ENCODE data around the gene SMC5.
"Not testable (repeated sequence)": the region's sequence is repeated elsewhere in the genome, so short reads cannot be mapped to it uniquely, and the experiment has no call there.

Gene SMC5

DNA sequence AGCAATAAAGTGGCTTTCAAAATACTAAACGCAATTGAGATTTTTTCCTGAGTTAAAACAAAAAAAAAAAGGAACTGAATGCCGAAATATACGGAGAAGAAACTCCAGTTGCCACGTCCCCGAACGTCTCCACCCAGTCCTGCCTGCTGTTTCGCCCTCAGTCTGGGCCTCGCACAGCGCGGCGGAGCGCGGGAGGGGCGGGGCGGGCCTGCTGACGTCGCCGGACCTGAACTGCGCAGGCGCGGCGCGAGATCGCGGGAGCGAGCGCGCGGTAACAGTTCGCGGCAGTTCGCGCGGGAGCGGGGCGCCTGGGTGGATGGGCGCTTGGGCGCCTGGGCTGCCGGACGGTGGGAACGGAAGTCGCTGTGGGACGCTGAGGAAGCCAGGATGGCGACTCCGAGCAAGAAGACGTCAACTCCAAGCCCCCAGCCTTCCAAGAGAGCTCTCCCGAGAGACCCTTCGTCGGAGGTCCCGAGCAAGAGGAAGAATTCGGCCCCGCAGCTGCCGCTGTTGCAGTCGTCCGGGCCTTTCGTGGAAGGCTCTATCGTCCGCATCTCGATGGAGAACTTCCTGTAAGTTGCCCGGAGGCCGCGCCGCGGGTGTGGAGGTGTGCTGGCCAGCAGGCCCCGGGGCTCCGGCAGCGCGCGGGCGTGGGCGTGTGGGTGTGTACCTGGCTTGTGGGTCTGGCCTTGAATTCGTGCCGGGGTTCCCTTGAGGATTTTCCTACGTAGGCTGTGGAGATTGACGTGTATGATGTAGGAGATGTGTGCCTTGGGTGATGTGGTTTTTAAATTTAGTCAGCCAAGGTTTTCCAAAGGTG lies at the start of gene SMC5:
SMC5 (plus strand) TSS at position 287 of the 820 bp plus-strand sequence; CDS start at position 388, 101 bp downstream.
- DNase-seq (ENCODE audit: low read depth): peak; percentile 58

DNA sequence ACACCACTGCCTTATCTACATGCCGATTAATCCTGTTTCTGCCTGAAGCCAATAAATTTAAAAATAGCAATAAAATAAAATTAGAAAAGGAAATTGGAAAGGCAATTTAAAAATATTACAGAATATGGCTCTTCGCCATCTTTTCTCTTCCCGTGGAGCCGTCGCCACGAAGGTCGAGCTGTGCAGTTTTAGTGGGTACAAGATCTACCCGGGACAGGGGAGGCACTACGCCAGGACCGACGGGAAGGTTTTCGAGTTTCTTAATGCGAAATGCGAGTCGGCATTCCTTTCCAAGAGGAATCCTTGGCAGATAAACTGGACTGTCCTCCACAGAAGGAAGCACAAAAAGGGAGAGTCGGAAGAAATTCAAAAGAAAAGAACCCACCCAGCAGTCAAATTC lies 41.7 kb upstream of the SMC5 start:
- DNase-seq (ENCODE audit: low read depth): no peak

DNA sequence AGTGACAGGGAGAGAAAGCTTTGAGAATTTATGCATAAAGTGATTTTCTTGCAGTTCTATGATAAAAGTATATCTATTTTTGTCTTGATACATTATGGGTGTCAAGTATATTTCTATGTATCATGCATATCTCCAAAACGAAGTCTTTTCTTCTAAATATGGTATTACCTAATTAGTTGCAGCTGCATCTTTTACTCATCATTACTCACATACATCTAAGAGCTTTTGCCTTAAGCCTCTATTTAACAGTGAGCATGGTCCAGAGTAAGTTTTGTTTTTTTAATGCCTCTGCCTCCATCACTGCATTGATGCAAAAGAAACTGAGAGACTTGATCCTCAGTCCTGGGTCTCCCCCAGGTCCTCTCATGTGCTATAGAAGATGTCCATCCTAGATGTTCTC lies 40.0 kb upstream of the SMC5 start:
- DNase-seq (ENCODE audit: low read depth): no peak

DNA sequence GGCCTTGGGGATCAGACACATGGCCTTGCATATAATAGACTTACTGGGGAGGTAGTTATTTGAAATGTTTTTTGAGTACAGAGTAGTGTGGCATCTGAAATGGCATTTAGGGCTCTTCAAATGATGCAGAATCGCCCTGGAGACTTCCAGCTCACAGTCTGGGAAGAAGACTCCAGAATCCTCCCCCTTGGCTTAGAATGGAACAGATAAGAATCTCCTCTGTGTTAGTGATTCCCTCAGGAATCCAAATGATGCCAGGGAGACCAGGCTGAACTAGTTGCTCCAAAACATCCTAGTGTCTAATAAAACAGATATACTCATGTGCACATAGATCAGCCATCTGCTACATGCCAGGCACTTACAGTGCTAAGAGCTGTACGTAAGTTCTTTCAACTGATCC lies 38.6 kb upstream of the SMC5 start:
- DNase-seq (ENCODE audit: low read depth): no peak

DNA sequence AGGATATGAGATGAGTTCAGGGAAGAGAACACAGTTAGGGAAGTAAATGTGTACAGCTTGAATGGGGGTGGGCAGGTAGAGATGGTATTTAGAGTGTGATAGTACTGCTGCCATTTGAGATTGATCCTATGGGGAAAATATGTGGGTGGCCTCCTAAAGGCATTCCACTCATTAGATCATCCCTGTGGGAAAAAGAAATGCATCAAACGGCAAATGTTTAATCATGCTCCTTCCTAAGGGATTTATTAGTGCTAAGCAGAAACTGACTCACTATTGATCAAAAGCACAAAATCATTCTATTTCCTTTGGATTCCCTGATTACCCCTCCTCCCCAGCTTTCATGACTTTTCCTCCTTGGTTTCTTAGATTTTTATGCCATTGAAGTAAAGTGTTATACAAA lies 36.4 kb upstream of the SMC5 start:
- no peak for DNase-seq (ENCODE audit: low read depth)

DNA sequence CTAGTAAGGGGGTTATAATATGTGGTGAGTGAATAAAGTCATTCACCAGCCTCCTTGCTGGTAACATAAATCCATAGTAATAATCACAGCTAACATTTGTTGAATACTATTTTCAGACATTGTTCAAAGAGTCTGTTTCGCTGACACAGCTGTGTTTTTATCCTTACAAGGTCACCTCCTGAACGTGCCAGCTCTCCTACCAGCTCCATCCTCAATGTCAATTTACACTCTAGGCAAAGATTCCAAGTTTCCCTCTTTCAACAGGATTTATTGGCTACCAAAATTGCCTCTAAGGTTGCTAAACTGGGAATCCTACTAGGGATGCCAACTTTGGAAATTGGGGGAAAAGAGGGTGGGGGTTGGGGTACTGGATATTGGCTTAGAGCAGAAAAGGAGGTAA lies 30.7 kb upstream of the SMC5 start:
- no peak for DNase-seq (ENCODE audit: low read depth)

DNA sequence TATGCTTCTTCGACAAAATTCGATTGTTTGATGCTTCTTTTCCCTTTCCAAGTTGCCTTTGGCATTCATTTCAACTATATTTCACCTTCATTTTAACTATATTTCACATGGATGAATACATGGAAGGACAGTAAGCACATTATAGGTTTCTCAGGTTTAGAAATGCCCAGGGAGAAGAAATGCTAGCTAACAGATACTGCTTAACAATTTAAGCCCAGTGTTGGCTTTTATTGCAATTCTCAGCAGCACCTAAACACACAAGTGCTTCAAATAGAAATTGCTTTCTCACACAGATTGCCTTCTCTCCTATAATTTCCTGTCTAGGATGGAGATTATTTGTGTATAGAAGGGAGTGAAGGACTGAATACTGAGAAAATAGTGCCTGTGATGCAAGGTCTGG lies 30.2 kb upstream of the SMC5 start:
- no peak for DNase-seq (ENCODE audit: low read depth)

DNA sequence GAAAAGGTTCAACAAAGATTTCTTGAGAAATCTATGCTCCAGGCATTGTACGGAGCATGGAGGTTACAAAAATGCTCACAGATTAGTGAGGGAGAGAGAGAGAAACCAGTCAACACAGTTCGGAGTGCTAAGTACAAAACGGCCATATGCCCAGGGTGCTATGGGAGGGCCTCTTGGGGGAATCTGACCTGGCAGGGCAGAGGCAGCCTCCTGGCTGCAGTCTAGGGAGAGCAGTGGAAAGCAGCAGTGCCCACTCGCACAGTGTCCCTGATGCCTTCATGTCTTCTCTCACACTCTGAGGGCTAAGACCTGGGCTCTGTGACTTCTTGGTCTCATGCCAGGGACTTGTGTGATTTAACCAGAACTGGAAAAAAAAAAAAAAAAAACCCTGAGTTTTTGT lies 29.8 kb upstream of the SMC5 start:
- DNase-seq (ENCODE audit: low read depth): no peak

DNA sequence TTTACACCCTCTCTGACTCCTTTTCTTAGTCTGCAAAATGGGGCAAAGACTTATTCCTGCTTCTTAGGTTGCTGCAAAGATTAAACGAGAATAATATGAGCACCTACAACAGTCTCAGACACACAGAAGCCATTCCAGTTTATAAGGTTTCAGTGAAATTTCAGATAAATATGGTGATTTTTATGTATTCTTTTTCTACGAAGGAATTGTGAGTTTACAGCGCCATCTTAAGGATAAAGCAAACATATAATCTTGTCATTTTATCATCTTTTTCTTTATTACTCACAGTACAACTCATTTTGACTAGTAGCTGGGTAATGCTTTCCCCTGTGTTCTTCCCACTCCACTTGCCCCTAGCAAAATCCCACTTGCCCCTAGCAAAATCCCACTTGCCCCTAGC lies 29.2 kb upstream of the SMC5 start:
- DNase-seq (ENCODE audit: low read depth): no peak

DNA sequence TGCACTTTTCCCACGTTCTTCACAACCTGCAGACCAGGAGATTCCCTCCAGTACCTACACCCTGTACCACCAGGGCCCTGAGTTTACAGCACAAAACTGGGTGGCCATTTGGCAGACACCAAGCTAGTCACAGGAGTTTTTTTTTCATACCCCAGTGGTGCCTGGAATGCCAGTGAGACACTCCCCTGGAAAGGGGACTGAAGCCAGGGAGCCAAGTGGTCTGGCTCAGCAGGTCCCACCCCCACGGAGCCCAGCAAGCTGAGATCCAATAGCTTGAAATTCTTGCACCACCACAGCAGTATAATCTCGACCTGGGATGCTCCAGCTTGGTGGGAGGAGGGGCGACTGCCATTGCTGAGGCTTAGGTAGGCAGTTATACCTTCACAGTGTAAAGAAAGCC lies 26.3 kb upstream of the SMC5 start:
- no peak for DNase-seq (ENCODE audit: low read depth)

DNA sequence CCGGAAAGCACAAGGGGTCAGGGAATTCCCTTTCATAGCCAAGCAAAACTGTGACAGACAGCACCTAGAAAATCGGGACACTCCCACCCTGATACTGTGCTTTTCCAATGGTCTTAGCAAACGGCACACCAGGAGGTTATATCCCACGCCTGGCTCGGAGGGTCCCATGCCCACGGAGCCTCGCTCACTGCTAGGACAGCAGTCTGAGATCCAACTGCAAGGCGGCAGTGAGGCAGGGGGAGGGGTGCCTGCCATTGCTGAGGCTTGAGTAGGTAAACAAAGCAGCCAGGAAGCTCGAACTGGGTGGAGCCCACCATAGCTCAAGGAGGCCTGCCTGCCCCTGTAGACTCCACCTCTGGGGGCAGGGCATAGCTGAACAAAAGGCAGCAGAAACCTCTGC lies 24.6 kb upstream of the SMC5 start:
- DNase-seq (ENCODE audit: low read depth): not testable (repeated sequence)

DNA sequence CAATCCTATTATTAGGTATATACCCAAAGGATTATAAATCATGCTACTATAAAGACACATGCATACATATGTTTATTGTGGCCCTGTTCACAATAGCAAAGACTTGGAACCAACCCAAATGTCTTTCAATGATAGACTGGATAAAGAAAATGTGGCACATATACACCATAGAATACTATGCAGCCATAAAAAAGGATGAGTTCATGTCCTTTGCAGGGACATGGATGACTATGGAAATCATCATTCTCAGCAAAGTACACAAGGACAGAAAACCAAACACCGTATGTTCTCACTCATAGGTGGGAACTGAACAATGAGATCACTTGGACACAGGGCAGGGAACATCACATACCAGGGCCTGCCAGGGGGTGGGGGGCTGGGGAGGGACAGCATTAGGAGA lies 12.8 kb upstream of the SMC5 start:
- not testable (repeated sequence) for DNase-seq (ENCODE audit: low read depth)

DNA sequence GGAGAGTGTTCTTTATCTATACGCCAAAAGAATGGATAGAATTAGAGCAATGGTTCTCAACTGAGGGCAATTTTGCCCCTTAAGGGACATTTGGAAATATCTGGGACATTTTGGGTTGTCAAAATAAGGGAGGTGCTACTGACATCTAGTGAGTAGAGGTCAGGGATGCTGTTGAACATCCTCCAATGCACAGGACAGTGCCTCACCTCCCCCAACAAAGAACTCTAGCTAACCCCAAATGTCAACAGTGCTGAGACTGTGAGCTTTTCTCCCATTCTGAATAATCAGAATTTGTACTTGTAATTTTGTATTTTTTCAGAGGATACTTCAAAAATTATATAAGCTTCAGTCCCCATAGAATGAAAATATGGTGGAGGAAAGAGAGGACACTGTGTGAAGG lies 8.6 kb upstream of the SMC5 start:
- DNase-seq (ENCODE audit: low read depth): no peak

DNA sequence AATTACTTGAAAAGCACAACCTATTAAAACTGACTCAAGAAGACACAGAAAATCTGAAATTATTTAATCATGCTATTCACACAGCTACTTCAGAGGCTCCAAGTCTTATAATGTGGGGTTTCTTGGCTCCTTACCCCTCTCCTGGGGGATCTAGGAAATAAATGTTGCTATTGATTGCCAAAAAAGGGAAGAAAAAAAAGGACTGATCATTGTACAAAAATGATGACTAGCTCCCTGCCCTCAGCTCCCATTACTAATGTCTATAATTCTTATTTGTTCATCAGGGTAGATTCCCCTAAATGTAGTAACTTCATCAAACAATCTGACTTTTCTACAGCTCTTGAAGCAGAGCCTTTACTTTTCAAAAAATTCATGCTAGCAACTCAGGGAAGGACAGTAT lies 3.3 kb upstream of the SMC5 start:
- DNase-seq (ENCODE audit: low read depth): no peak

DNA sequence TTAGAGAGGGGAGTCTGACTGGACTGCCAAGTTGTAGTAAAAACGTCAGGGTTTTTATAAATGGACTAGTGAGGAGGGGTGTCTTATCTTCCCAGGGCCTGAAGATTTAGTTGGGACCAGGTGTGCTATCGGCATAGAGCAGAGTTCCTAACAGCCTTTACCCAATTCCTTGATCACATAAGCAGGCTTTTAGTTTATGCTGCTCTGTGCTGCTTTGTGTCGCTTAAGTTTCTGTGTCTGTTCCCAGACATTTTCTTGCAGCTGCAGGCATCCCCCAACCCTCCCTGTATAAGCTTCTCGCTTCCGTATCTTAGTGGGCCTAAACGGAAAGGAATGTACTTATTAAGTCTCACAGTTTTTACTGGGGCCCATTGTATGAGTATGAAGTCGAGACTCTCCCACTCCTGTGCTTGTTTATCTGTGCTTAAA lies 2.6 kb upstream of the SMC5 start:
- no peak for DNase-seq (ENCODE audit: low read depth)

DNA sequence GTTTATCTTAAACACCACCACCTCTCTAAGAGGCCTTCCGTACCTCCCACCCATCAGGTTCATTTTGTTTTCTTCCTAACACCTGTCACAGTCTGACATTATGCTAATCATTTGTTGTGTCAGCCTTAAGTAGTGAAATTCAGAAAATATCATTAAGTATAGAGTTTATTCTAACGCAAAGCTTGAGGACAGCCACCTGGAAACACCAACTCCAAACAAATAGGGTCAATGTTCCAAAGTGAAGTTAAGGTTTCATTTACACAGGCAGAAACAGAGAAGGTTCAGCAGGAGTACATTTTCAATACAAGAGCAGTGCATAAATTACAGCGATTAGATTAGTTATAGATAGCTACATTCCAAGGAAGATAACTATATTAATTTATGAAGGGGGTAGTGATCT lies 1.3 kb upstream of the SMC5 start:
- DNase-seq (ENCODE audit: low read depth): no peak

DNA sequence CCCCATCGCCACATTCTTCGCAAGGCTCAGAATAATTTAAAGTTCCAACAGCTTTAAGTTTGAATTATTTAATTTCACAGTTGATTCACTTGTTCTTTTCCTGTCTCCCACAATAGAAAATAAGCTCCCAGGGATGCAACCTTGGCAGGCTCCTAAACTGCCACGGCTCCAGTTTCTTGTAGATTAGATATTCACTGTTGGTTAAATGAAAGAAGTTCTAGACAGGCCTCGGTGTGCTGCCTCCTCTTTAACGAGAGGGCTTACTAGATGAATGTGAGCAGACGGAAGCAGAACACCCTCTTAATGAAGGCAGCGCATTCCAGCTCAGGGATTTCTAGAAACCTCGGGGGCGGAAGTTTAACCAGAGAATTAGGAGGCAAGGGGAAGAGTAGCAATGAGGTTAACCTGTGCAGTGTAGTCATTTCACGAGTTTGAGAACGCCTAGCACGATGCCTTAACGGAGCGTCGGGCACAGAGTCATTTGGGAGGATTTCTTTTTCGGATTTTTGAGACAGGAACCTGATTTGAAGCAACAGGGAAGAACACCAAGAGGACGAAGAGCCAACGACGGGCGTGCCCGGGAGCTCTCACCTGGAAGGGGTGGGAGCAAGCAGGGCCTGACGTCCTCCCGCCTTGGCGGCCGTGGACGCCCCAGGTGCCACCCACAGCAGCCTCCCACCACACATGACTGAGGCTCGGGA lies 637 bp upstream of the SMC5 start:
- DNase-seq (ENCODE audit: low read depth): no peak

DNA sequence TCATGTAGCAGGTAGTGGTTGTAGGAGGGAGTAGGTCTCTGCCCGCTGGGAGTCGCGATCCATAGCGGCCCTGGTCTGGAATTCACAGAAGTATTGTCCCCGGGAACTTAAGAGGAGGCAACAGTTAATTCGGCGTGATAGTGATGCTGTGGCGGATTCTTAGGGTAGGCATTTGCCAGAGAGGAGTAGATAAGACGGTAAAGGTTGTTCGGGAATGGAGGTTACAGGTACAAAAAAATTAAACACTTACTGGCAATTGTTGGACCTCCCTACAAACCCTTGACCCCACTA lies 679 bp downstream of the SMC5 start:
- no peak for DNase-seq (ENCODE audit: low read depth)

DNA sequence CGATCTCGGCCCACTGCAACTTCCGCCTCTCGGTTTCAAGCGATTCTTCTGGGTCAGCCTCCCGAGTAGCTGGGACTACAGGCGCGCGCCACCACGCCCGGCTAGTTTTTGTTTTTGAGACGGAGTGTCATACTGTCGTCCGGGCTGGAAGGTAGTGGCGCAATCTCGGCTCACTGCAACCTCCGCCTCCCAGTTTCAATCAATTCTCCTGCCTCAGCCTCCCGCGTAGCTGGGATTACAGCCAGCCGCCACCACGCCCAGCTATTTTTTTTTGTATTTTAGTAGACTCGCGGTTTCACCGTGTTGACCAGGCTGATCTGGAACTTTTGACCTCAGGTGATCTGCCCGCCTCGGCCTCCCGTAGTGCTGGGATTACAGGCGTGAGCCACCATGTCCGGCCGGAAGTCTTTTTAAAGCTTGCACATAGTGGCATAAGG lies 1.2 kb downstream of the SMC5 start:
- DNase-seq (ENCODE audit: low read depth): no peak

DNA sequence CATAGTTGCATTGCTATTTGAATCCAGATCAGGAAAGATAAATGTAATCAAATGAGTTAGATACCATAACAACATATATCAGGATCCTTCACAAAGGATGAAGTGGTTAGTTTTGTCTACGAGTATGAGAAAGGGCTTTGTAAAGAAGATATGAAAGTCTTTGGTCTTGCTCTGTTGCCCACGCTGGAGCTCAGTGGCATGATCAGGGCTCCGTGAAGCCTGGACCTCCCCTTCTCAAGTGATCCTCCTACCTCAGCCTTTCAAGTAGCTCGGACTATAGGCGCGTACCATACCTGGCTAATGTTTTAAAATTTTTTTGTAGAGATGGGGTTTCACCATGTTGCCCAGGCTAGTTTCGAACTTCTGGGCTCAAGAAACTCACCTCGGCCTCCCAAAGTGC lies 1.8 kb downstream of the SMC5 start:
- no peak for DNase-seq (ENCODE audit: low read depth)

DNA sequence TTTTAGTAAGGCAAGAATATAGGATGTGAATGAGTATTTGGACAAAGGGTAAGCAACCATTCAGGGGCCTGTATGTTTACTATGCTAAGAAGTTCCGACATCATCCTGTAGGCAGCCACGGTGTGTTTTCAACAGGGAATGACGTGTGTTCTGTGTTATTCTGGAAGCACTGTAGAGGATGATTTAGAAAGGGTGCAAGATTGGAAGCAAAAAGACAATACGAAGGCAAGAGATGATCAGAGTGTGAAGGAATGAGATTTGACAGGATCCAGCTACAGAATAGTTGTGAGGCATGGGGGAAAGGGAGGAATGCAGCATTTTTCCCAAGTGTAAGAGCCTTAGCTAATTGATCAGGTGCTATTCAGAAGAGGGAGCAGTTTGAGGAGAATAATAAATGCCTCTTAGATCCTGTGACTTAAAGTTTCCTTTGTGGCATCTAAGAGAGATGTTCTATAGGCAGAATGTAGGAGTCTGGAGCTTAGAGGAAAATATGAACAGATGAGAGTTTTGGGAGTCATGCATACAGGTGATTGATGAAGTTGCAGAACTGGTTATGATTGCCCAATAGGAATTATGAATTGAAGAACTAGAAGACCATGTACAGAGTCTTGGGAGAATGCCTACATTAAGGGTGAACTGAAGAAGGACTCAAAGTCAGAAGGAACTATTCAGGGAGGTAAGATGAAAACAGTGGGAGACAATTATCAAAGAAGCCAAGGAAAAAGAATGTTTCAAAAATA lies 2.5 kb downstream of the SMC5 start:
- no peak for DNase-seq (ENCODE audit: low read depth)

DNA sequence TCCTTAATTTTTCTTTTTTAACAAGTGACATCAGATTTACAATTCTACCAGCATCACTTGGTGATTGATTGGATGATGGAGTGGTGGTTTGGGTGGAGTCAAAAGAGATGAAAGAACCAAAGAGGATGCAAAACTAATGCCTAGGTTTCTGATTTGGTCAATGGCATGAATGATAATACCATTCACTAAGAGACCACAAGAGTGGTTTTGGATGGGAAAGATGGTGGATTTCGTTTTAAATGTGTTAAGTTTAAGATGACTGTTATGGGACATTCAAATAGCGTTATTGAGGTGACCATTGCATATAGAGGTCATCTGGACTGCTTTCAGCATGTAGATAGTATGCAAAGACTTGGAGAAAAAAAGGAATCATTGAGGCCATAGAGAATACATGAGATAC lies 3.6 kb downstream of the SMC5 start:
- DNase-seq (ENCODE audit: low read depth): no peak

DNA sequence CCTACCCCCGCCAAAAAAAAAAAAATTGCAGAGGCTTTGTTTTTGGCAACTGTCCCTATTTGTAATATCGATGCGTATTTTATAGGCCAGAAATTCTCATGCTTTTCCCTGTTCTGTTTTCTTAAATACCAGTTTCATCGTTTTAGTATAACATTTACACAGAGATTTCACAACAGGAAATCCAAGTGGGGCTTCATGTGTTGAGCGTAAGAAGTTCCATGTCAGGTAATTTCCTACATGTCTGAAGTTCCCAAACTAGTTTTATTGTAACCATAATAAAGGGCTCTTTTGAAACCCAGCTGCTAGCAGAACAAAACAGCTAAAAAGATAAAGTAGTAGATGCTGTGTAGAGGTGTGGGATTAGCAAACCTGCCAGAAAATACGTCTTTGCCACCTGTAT lies 4.2 kb downstream of the SMC5 start:
- no peak for DNase-seq (ENCODE audit: low read depth)

Data from CMK (cell line).